Measurements from ENCODE around the gene SEC23A.
"Not testable (repeated sequence)": the region's sequence is repeated elsewhere in the genome, so short reads cannot be mapped to it uniquely, and the experiment has no call there.

The SEC23A gene

DNA sequence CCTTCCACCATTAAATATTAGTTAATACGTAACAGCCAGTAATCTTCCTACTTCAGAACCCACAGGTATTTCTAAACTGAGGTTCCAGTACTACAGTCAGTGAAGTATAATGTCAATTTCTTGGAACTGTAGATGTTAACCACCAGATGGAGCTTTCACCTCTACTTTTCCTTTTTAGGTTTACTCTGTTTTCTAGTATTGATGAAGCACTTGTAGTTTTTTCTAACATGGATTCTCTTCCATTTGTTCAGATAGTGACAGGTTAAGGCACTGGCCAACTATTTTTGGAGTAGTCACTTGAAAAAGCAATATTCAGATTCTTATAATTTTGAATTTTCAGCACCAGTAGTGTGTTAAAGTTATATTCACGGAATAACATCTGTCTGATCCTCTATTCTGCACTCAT lies 4.6 kb upstream of the SEC23A start:
- ChIA-PET POLR2A (no interaction called here), CTCF (interaction anchor here (0.6 to 2.0 kb wide), 9 partner anchors 9 to 361 kb away, joined by 3 to 8 read pairs (median 3); no protein-coding TSS in a partner anchor)
- TF ChIP-seq, protein P1, sequence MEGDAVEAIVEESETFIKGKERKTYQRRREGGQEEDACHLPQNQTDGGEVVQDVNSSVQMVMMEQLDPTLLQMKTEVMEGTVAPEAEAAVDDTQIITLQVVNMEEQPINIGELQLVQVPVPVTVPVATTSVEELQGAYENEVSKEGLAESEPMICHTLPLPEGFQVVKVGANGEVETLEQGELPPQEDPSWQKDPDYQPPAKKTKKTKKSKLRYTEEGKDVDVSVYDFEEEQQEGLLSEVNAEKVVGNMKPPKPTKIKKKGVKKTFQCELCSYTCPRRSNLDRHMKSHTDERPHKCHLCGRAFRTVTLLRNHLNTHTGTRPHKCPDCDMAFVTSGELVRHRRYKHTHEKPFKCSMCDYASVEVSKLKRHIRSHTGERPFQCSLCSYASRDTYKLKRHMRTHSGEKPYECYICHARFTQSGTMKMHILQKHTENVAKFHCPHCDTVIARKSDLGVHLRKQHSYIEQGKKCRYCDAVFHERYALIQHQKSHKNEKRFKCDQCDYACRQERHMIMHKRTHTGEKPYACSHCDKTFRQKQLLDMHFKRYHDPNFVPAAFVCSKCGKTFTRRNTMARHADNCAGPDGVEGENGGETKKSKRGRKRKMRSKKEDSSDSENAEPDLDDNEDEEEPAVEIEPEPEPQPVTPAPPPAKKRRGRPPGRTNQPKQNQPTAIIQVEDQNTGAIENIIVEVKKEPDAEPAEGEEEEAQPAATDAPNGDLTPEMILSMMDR (IDR thresholded peaks at IDR 0.05; ENCODE audit: control extremely low read depth, extremely low read depth, low read depth, missing control alignments), result peak; percentile 45
- peak; percentile 57 for DNase-seq (ENCODE audit: extremely low spot score)

DNA sequence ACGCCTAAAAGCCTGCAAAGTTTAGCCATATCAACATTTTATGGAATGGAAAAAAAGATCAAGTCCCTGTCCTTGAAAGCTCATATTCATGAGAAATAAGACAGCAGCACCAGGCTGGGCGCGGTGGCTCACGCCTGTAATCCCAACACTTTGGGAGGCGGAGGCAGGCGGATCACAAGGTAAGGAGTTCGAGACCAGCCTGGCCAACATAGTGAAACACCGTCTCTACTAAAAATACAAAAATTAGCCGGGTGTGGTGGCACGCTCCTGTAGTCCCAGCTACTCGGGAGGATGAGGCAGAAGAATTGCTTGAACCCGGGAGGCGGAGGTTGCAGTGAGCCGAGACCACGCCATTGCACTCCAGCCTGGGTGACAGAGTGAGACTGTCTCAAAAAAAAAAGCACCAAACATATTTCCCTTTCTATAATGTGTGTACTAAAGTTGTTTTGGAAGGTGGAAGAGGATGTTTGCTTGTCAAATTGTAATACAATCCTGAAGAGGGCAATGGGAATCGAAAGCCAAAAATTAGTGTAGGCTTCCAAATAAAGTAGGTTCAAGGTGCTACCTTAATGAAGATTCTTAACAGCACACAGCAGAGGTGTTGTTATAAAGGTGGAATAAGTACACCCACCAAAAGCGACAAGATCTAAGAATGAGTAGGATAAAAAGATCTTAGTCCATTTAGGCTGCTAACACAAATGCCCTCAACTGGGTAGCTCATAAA lies 1.2 kb upstream of the SEC23A start:
- CTCF ChIA-PET, result interaction anchor here (1.0 to 2.0 kb wide), 4 partner anchors 10 to 365 kb away, joined by 3 to 6 read pairs (median 4); partner anchors contain the start of gene GEMIN2
- POLR2A ChIA-PET, result interaction anchor here (1.4 kb wide), 1 partner anchor 10 kb away, joined by 6 read pairs; the partner anchor contains the start of gene GEMIN2
- not testable (repeated sequence) for DNase-seq (ENCODE audit: extremely low spot score)

DNA sequence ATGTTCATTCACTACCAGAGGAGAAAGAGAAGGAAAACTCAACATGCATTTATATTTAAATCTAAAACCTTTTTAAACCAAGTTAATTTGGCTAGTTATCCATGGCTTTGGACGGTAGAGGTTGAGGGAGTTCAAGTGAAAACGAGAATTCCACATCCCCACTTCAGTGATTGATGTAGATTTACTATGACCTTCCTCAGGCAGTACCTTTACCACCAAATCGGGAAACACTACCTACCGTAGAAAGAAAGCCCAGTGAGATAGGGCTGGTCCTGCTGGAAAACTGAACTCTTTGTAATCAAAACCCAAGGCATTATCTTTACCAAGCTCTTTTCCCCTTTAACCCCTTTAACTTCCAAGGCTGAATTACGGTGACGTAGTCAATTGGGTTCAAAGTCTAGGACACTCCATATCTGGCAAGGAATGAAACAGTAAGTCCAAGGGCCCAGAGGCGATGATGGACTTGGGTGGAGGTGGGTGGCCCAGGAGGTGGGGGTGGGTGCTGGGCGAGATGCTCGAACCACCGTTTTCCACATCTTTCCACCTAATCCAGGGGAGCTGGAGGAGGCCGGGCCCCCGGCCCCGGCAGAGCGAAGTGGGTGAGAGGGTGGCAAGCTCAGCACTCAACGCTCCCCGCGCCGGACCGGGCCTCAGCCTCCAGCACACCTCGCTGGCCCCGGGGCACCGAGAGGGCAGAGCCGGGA lies 618 bp downstream of the SEC23A start:
- DNase-seq (ENCODE audit: extremely low spot score), result no peak
- ChIA-PET POLR2A (interaction anchor here (0.8 to 1.4 kb wide), 4 partner anchors 11 to 330 kb away, joined by 3 to 6 read pairs (median 3); partner anchors contain the start of genes FBXO33 and GEMIN2), CTCF (interaction anchor here (1.0 to 2.0 kb wide), 7 partner anchors 13 to 367 kb away, joined by 3 to 8 read pairs (median 3); no protein-coding TSS in a partner anchor)

DNA sequence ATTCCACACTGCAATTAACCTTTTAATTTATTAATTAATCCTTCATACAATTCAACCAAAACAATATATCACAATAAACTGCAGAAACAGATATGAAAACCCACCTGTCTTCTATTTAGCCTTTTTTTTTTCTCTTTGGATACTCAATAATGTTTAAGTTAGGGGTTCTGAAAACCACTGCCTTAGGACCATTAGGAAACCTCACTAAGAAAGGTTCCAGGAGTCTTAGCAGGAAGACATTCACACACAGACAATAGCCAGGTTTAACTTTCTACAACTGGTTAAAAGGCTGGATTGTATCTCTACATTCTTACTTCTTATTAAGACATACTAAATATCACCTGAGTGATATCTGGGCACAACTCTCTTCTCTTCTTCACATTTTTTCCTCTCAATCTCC lies 3.3 kb downstream of the SEC23A start:
- CTCF ChIA-PET, result interaction anchor here (1.2 to 2.3 kb wide), 2 partner anchors 8 to 9 kb away, joined by 4 to 8 read pairs; no protein-coding TSS in a partner anchor
- TF ChIP-seq, protein P1 (IDR thresholded peaks at IDR 0.05; ENCODE audit: control extremely low read depth, extremely low read depth, low read depth, missing control alignments), result no peak
- POLR2A ChIA-PET, result no interaction called here
- DNase-seq (ENCODE audit: extremely low spot score), result no peak

More for the DNA sequence above, 618 bp downstream of the SEC23A start:
- TF ChIP-seq, protein P1 (IDR thresholded peaks at IDR 0.05; ENCODE audit: control extremely low read depth, extremely low read depth, low read depth, missing control alignments), result no peak

DNA sequence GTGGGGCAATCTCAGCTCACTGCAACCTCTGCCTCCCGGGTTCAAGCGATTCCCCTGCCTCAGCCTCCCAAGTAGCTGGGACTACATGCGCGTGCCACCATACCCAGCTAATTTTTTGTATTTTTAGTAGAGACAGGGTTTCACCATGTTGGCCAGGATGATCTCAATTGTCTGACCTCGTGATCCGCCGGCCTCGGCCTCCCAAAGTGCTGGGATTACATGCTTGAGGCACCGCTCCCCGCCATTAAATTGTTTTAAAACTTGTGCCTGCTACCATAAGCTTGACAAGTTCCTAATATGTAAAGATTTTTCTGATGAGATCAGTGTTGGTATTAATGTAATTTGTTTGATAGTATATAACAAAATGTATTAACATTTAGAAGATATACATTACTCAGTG lies 3.8 kb downstream of the SEC23A start:
- POLR2A ChIA-PET; DNase-seq (ENCODE audit: extremely low spot score): not testable (repeated sequence)
- CTCF ChIA-PET, result interaction anchor here (1.0 to 2.3 kb wide), 3 partner anchors 8 to 35 kb away, joined by 3 to 8 read pairs (median 4); no protein-coding TSS in a partner anchor

GRCh38 chr14:39097159-39097558 lies 5.9 kb downstream of the SEC23A start:
- TF ChIP-seq, protein P1 (IDR thresholded peaks at IDR 0.05; ENCODE audit: control extremely low read depth, extremely low read depth, low read depth, missing control alignments), result no peak
- no peak for DNase-seq (ENCODE audit: extremely low spot score)
- CTCF ChIA-PET, result interaction anchor here (1.1 to 1.2 kb wide), 2 partner anchors 13 to 49 kb away, joined by 3 read pairs; no protein-coding TSS in a partner anchor
- POLR2A ChIA-PET, result interaction anchor here (0.5 kb wide), 1 partner anchor 98 kb away, joined by 3 read pairs; no protein-coding TSS in a partner anchor

GRCh38 chr14:39094515-39094914 lies 8.5 kb downstream of the SEC23A start:
- no peak for DNase-seq (ENCODE audit: extremely low spot score)
- TF ChIP-seq, protein P1 (IDR thresholded peaks at IDR 0.05; ENCODE audit: control extremely low read depth, extremely low read depth, low read depth, missing control alignments), result no peak
- ChIA-PET POLR2A (interaction anchor here (0.8 kb wide), 1 partner anchor 47 kb away, joined by 3 read pairs; no protein-coding TSS in a partner anchor), CTCF (no interaction called here)

All from GM10248 (cell line).